OCI-LY1 (cell line): ENCODE data around the gene SLC35D2.

ENCODE experiments used
- CTCF ChIP-seq: fragments of 200-600 bp; sonication (generic), shearing (Covaris generic); IDR thresholded peaks from 2 replicates; pipeline ENCODE4 v1.5.1; 2017; ENCODE audit warnings: mild to moderate bottlenecking, antibody characterized with exemption, low read length, moderate library complexity, mixed read lengths
- EZH2 ChIP-seq: fragments of 200-600 bp; sonication (generic), shearing (Covaris generic); IDR thresholded peaks from 2 replicates; pipeline ENCODE4 v1.8.0; 2017; ENCODE audit warnings: borderline replicate concordance, mixed run types, mild to moderate bottlenecking, antibody characterized with exemption, low read length, moderate library complexity, mixed read lengths

- TF ChIP-seq CTCF, result no peak
- no peak for TF ChIP-seq EZH2
Measured at GRCh38 chr9:96388144-96388543, 4.6 kb upstream of the SLC35D2 start.
